Left ventricle myocardium superior (tissue), 1 donor: ENCODE results near the gene MRPS18B. TPM values are rescaled to one million over a fixed set of nuclear protein-coding genes. Genes with fewer than 3 reads are reported as not detected.
A peak's percentile ranks its signal among the peaks of the same experiment; 100 is the strongest.
"Not testable (repeated sequence)": the region's sequence is repeated elsewhere in the genome, so short reads cannot be mapped to it uniquely, and the experiment has no call there.

Experiments used
- ATAC-seq: fragments of 200-7000 bp; cut with Tn5 transposase; one replicate; pipeline ENCODE4 v1.9.1; 2020; ENCODE audit warnings: mild to moderate bottlenecking, moderate library complexity
- DNase-seq: peaks from one replicate; pipeline ENCODE4 v3.0.0-alpha.2; 2020
- intact Hi-C: fragments of 100-400 bp; cut with micrococcal nuclease; formaldehyde crosslinking; loops from one replicate; pipeline ENCODE4 v1.11.0; 2022
- microRNA-seq: library from miRNA; unstranded; fragments of <30 nt; microRNA quantifications from one replicate; pipeline ENCODE4 v1.2.0, GENCODE V29; 2020; ENCODE audit warnings: borderline number of aligned reads
- total RNA-seq: library from RNA; stranded (reverse); fragmentation: NEBNext Ultra II Directional; extraction: Animal tissue kit (Norgen Biotek cat#: 25700); gene quantifications from one replicate; pipeline ENCODE4 v1.2.1, GENCODE V29; 2021
- donor health status: DM: no; HTN: yes; CAD: no; lungs with severe emphysema.

Gene MRPS18B
- total RNA-seq, 1 donor from 2014 or later, result 129 TPM

DNA sequence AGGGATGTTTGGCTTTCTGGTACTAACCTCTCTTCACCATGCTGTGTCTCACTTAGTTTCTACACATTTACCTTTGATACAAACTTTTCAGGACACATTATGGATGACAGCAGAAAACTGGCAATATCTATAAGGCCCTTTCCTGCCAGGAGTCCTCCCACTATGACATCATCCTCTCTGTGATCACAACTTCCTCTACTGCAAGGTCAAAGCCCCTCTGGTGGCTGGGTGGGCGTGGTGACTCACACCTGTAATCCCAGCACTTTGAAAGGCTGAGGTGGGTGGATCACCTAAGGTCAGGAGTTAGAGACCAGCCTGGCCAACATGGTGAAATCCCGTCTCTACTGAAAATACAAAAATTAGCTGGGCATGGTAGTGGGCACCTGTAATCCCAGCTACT, 48.7 kb downstream of the MRPS18B start:
- DNase-seq, ATAC-seq, intact Hi-C loops: not testable (repeated sequence)

DNA sequence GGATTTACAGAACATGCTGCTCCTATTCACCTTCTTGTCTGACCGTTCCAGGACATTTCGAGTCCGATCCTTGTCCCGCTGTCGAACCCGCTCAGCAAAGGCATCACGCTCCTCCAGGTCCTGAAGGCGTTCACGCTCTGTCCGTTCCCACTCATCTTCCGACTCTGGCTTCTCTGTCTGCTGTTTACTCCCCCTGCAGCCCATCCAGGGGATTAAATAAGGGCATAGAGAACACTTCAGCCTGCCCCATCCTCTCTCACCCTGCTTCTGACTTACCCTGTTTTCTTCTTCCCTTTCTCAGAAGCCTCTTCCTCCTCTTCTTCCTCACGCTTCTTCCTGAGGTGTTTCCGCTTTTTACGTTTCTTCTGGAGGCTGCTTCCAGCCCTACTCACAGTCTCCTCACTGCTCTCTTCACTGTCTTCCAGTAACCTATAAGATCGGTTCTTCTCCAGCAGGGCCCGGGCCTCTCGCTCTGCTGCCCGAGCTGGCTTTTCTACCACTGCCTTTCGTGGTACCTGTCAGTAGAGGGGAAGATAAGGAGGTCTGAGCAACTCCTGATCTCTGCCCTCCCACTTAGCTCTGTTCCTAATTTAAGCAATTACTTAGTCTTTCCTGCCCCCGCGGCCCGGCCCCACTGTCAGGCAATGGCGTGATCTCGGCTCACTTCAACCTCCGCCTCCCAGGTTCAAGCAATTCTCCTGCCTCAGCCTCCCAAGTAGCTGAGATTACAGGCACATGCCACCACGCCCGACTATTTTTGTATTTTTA, 53.3 kb downstream of the MRPS18B start:
- no peak for ATAC-seq
- no peak for DNase-seq
- intact Hi-C loops, result no loop called here

DNA sequence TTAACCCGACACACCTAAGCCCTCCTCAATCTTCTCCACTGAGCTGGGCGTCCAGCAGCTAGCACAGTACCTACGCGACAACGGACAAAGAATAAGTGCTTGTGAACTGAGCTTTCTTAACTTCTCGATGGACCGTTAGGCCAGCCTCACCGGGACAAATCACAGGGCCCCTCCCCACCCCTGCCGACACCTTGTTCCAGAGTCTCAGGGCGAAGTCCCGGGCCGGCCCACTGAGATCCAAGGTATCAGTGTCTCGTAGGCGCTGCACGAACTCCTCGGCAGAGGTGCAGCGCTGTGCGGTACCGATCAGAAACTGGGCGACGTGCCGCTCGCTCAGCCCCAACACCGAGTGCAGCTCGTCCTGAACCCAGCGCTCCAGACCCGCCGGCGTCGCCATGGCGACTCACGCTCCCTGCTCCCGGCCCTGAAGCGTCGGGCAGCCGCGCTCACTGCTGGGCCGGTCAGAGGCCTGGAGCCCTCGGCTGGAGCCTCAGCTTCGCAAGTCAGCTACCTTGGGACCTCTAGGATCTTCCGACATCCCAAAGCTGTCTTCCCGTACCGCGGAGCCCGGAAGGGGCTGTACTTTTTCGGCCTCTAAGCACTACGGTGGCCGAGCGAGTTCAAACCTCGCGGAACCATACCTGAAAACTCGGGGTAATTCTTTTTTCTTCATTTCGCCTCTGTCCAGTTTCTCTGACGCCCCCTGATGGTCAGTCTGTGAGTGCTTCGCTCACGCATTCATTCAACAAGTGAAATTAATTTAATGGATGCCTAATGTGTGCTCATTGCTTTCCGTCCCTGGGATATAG, 55.0 kb downstream of the MRPS18B start, which contains the start of gene DHX16:
Gene DHX16 (minus strand): TSS at position 562 of the 809 bp plus-strand sequence. CDS start 165 bp downstream, at position 397.
- intact Hi-C loops, result no loop called here
- ATAC-seq (peak; percentile 93), DNase-seq (peak; percentile 97)

Small RNAs within 50 kb of the gene (microRNA-seq; reads per million reads assigned to microRNA genes)
- gene MIR877, result 11.8 reads per million, percentile 8 among the genes with 10 or more reads in this experiment

Other genes starting within 250 kb of the MRPS18B start
- gene HLA-E, start 128.3 kb upstream of the MRPS18B start, total RNA-seq, result 155 TPM
- 18.4 TPM for gene GNL1, start 61.4 kb upstream of the MRPS18B start, total RNA-seq
- gene PRR3, start 60.5 kb upstream of the MRPS18B start, total RNA-seq, result 2.9 TPM
- 37.8 TPM for gene ABCF1, start 46.4 kb upstream of the MRPS18B start, total RNA-seq
- gene PPP1R10, start 597 bp upstream of the MRPS18B start, total RNA-seq, result 32.7 TPM
- 1.7 TPM for gene ATAT1, start 9.0 kb downstream of the MRPS18B start, total RNA-seq
- 54.9 TPM for gene C6orf136, start 29.3 kb downstream of the MRPS18B start, total RNA-seq
- 20.2 TPM for gene DHX16, start 55.2 kb downstream of the MRPS18B start, total RNA-seq
- gene PPP1R18, start 68.8 kb downstream of the MRPS18B start, total RNA-seq, result 15.0 TPM
- gene NRM, start 73.1 kb downstream of the MRPS18B start, total RNA-seq, result 4.6 TPM
- 13.2 TPM for gene MDC1, start 99.4 kb downstream of the MRPS18B start, total RNA-seq
- 196 TPM for gene TUBB, start 102.5 kb downstream of the MRPS18B start, total RNA-seq
- gene FLOT1, start 124.8 kb downstream of the MRPS18B start, total RNA-seq, result 238 TPM
- 12.7 TPM for gene IER3, start 126.7 kb downstream of the MRPS18B start, total RNA-seq